HL-60 (cell line): Measurements from ENCODE around the gene KRTAP21-3.

ENCODE experiments used
- DNase-seq, 2 experiments: peaks; one replicate each; pipeline ENCODE4 v3.0.0-alpha.2; 2010 to 2020; ENCODE audit warnings: low read depth in 1 of 2, low spot score in 1 of 2
- H3K27ac ChIP-seq: fragments of 250-450 bp; sonication (Bioruptor Pico); replicated peaks from 2 replicates; pipeline ENCODE4 v1.5.1; 2020; ENCODE audit warnings: mild to moderate bottlenecking, moderate library complexity
- H3K27me3 ChIP-seq: fragments of 250-450 bp; sonication (Bioruptor Pico); 2 replicates; pipeline ENCODE4 v1.5.1; 2021; ENCODE audit warnings: mild to moderate bottlenecking, moderate library complexity; ENCODE audit not compliant: insufficient read depth, poor library complexity, severe bottlenecking
- H3K4me3 ChIP-seq: replicated peaks from 2 replicates; pipeline ENCODE4 v1.5.1; 2011; ENCODE audit warnings: mild to moderate bottlenecking, control low read depth, low read length; ENCODE audit not compliant: insufficient read depth
- CTCF ChIP-seq: IDR thresholded peaks from one replicate; pipeline ENCODE4 v1.5.1; 2011; ENCODE audit warnings: low read length, control low read depth, inconsistent platforms; ENCODE audit not compliant: insufficient read depth
- GABPA ChIP-seq: IDR thresholded peaks from 2 replicates; pipeline ENCODE4 v1.6.1; 2012; ENCODE audit warnings: low read depth
- POLR2AphosphoS5 ChIP-seq: IDR thresholded peaks from 2 replicates; pipeline ENCODE4 v1.6.1; 2012; ENCODE audit warnings: low read depth
- REST ChIP-seq: IDR thresholded peaks from 2 replicates; pipeline ENCODE4 v1.6.1; 2012; ENCODE audit warnings: low read depth; ENCODE audit not compliant: insufficient replicate concordance
- SPI1 ChIP-seq: IDR thresholded peaks from 2 replicates; pipeline ENCODE4 v1.6.1; 2012; ENCODE audit warnings: low read depth, mild to moderate bottlenecking, borderline replicate concordance

Gene KRTAP21-3

GRCh38 chr21:30714456-30714855 lies 4.1 kb downstream of the KRTAP21-3 start:
- Histone ChIP-seq H3K27me3 (no peaks in the 10 kb centered on the region), H3K27ac (no peak overlapping the region), H3K4me3 (no peak overlapping the region)
- no peak for DNase-seq
- no peak for TF ChIP-seq POLR2AphosphoS5
- TF ChIP-seq GABPA = no peak
- TF ChIP-seq CTCF = no peak
- no peak for TF ChIP-seq SPI1
- no peak for TF ChIP-seq REST

- Histone ChIP-seq H3K27ac (no peak overlapping the region), H3K4me3 (no peak overlapping the region), H3K27me3 (no peaks in the 10 kb centered on the region)
- DNase-seq = no peak
- TF ChIP-seq CTCF (no peak), REST (no peak), GABPA (no peak), POLR2AphosphoS5 (no peak), SPI1 (no peak)
Observed at GRCh38 chr21:30713766-30714165, 4.8 kb downstream of the KRTAP21-3 start.

- no peak overlapping the region for H3K27ac ChIP-seq
- TF ChIP-seq REST (no peak), CTCF (no peak), GABPA (no peak), SPI1 (no peak), POLR2AphosphoS5 (no peak)
- no peak for DNase-seq
- no peaks in the 10 kb centered on the region for H3K27me3 ChIP-seq
- no peak overlapping the region for H3K4me3 ChIP-seq
Observed at GRCh38 chr21:30710499-30710898, 8.1 kb downstream of the KRTAP21-3 start.
